GM10248 (cell line): ENCODE measurements around the gene PFDN6.
"Not testable (repeated sequence)": the region's sequence is repeated elsewhere in the genome, so short reads cannot be mapped to it uniquely, and the experiment has no call there.

Source experiments
- CTCF ChIA-PET: fragments of 300-600 bp; sonication (Branson Sonifier 250); formaldehyde crosslinking; extraction: SDS; loops from one replicate; lab custom pipeline; 2021; ENCODE audit warnings: antibody characterized with exemption; lab: Yijun Ruan, JAX
- POLR2A ChIA-PET: fragments of 350-650 bp; sonication (Branson Sonifier 250); formaldehyde crosslinking; extraction: SDS; loops from one replicate; lab custom pipeline; 2020; ENCODE audit warnings: antibody characterized with exemption; lab: Yijun Ruan, JAX
- DNase-seq: peaks from one replicate; pipeline ENCODE4 v3.0.0; 2012; ENCODE audit errors: extremely low spot score
- CTCF ChIP-seq: IDR thresholded peaks from 2 replicates; pipeline ENCODE4 v1.5.1; 2012; ENCODE audit warnings: mild to moderate bottlenecking, low read depth; ENCODE audit errors: extremely low read depth, missing control alignments, control extremely low read depth

PFDN6 gene

GRCh38 chr6:33279971-33280511, 9.4 kb upstream of the PFDN6 start:
- peak; percentile 38 for TF ChIP-seq CTCF
- DNase-seq: no peak
- POLR2A ChIA-PET: interaction anchor here (0.5 to 1.0 kb wide), 3 partner anchors 8 to 20 kb away, joined by 3 to 7 read pairs (median 3); partner anchors contain the start of genes PFDN6, RPS18, VPS52 and WDR46
- CTCF ChIA-PET: interaction anchor here (1.1 to 4.4 kb wide), 3 partner anchors 9 to 21 kb away, joined by 3 to 37 read pairs (median 6); partner anchors contain the start of genes PFDN6 and WDR46

GRCh38 chr6:33280539-33280938, 8.9 kb upstream of the PFDN6 start:
- TF ChIP-seq CTCF: no peak
- ChIA-PET CTCF (interaction anchor here (0.8 to 1.6 kb wide), 3 partner anchors 9 to 21 kb away, joined by 3 read pairs; partner anchors contain the start of genes PFDN6, RGL2 and WDR46), POLR2A (interaction anchor here (0.8 to 1.0 kb wide), 2 partner anchors 8 to 9 kb away, joined by 3 to 7 read pairs; partner anchors contain the start of genes PFDN6, RPS18, VPS52 and WDR46)
- DNase-seq: no peak

GRCh38 chr6:33285214-33285613, 4.2 kb upstream of the PFDN6 start:
- POLR2A ChIA-PET, DNase-seq, CTCF ChIA-PET: not testable (repeated sequence)

- ChIA-PET POLR2A (interaction anchor here (0.6 to 1.2 kb wide), 3 partner anchors 16 to 1033 kb away, joined by 3 to 6 read pairs (median 5); partner anchors contain the start of genes RPS18 and VPS52), CTCF (interaction anchor here (0.8 to 4.1 kb wide), 6 partner anchors 9 to 55 kb away, joined by 3 to 37 read pairs (median 3); partner anchors contain the start of genes B3GALT4, RGL2, RPS18 and VPS52)
- no peak for DNase-seq
These were observed 2.2 kb upstream of the PFDN6 start for GRCh38 chr6:33286946-33287914.

GRCh38 chr6:33288141-33288920, 1.1 kb upstream of the PFDN6 start:
- no peak for DNase-seq
- CTCF ChIA-PET: interaction anchor here (1.0 to 4.1 kb wide), 8 partner anchors 7 to 138 kb away, joined by 3 to 37 read pairs (median 4); partner anchors contain the start of genes B3GALT4 and RGL2
- TF ChIP-seq CTCF: no peak
- POLR2A ChIA-PET: interaction anchor here (0.6 to 1.6 kb wide), 7 partner anchors 8 to 316 kb away, joined by 3 to 17 read pairs (median 6); partner anchors contain the start of genes RGL2, RPS18 and VPS52

More at GRCh38 chr6:33286946-33287914, 2.2 kb upstream of the PFDN6 start:
- no peak for TF ChIP-seq CTCF

GRCh38 chr6:33289784-33290315, 449 bp downstream of the PFDN6 start:
- ChIA-PET CTCF (interaction anchor here (1.2 to 4.1 kb wide), 7 partner anchors 9 to 411 kb away, joined by 3 to 37 read pairs (median 3); partner anchors contain the start of gene B3GALT4), POLR2A (interaction anchor here (0.8 to 1.6 kb wide), 4 partner anchors 10 to 22 kb away, joined by 4 to 17 read pairs (median 9); partner anchors contain the start of genes B3GALT4, RGL2, RPS18 and VPS52)
- no peak for TF ChIP-seq CTCF
- no peak for DNase-seq
